CD4-positive, alpha-beta T cell treated with Interferon alpha-2 for 1 hour (primary cell): ENCODE results near the gene POLR1E.
"Not testable (repeated sequence)": the region's sequence is repeated elsewhere in the genome, so short reads cannot be mapped to it uniquely, and the experiment has no call there.

Source experiments
- DNase-seq, 2 donors: peaks; one replicate each; pipeline ENCODE4 v3.0.0-alpha.2; 2020 to 2022

The POLR1E gene

DNA sequence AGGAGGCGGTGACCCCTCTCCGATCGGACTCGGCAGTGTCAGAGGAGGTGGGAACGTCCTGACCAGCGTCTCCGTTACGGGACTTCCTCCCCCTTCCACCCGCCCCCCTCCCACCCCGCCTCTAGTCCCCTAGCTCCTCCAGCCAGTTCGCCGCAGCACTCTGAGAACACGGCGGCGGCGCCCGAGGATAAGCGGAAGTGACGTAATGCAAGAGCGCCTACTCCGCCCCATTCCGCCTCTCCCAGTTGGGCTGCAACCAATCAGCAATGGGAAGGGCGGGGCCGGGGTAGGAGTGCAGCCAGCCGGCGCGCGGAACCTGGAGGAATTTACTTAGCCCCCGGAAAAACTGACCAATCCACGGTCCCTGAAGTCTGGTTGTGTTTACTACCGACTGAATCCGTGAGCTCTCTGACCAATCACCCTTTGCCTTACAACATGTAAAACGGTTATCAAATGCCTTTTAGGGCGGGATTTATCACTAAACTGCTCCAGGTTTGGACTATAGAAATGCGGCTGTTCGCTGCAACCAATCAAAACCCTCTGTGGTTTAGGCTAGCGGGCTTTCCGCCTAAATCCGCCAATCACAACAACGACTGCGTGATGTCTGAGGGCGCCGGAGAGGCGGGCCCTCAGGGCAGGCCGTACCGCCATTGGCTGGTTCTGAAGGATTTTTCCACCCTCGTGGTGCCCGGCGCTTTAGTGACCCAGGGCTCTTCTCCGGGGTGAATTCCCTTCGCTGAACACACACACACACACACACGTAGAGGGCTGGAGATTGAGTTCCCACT is 20.3 kb upstream of the POLR1E start, which contains the start of gene ZBTB5:
TSS of gene ZBTB5 (minus strand) at position 202 of the 788 bp plus-strand sequence. CDS start 22,899 bp downstream, outside the sequence.
- DNase-seq: peak; percentile 99

DNA sequence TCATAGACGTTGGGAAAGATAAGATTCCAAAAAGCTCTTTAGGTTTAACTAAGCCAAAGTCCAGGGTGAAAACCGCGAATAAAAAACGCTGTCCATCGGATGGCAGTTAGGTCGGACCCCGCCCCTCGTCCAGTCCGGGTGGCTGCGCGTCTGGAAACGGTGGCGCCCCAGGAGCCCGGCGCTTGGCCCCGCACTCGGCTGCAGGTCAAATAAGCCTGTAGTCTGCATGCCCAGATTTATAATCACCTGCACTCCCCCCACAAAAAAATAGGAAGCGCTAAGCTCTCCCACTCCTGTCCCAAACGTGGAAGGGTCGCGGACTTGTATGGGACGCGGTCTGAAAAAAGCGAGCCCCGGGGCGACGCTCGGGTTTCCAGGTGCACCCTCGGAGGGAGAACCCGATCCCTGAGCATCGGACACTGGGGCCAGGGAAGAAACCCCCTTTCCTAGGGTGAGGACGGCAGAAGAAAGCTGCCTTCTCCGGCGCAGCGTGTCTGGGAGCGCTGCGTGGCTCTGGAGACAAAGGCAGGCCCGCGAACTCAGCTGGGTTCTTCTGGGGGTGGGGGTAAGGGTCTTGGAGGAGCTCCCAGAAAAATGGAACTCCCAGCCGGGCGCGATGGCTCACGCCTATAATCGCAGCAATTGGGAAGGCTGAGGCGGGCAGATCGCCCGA is 19.6 kb upstream of the POLR1E start:
- DNase-seq: peak in 1 of 2 donors; percentile 25

GRCh38 chr9:37467530-37467929 is 18.2 kb upstream of the POLR1E start:
- not testable (repeated sequence) for DNase-seq

GRCh38 chr9:37468620-37469019 is 17.1 kb upstream of the POLR1E start:
- DNase-seq: no peak

GRCh38 chr9:37471942-37472684 is 13.6 kb upstream of the POLR1E start:
- no peak for DNase-seq

DNA sequence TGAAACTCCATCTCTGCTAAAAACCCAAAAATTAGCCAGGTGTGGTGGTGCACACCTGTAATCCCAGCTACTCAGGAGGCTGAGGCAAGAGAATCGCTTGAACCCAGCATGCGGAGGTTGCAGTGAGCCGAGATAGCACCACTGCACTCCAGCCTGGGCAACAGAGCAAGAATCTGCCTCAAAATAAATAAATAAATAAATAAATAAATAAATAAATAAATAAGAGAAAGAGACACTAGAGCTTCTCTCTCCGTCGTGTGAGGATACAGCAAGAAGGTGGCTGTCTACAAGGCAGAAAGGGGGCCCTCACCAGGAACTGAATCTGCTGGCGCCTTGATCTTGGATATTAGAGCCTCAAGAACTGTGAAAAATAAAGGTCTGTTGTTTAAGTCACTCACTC is 11.8 kb upstream of the POLR1E start:
- DNase-seq: not testable (repeated sequence)

- DNase-seq: no peak
These were observed 11.3 kb upstream of the POLR1E start for GRCh38 chr9:37474438-37474837.

- DNase-seq: no peak
These were observed 8.8 kb upstream of the POLR1E start for GRCh38 chr9:37476930-37477329.

DNA sequence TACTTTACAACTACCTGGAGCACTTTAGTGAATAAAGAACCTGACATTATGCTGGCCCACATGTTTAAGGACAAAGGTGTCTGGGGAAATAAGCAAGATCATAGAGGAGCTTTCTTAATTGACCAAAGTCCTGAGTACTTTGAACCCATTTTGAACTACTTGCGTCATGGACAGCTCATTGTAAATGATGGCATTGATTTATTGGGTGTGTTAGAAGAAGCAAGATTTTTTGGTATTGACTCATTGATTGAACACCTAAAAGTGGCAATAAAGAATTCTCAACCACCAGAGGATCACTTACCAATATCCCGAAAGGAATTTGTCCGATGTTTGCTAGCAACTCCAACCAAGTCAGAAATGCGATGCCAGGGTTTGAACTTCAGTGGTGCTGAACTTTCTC is 8.3 kb upstream of the POLR1E start:
- not testable (repeated sequence) for DNase-seq

- DNase-seq: not testable (repeated sequence)
These were observed 7.6 kb upstream of the POLR1E start for GRCh38 chr9:37477987-37478619.

- DNase-seq: no peak
These were observed 5.0 kb upstream of the POLR1E start for GRCh38 chr9:37480759-37481158.

DNA sequence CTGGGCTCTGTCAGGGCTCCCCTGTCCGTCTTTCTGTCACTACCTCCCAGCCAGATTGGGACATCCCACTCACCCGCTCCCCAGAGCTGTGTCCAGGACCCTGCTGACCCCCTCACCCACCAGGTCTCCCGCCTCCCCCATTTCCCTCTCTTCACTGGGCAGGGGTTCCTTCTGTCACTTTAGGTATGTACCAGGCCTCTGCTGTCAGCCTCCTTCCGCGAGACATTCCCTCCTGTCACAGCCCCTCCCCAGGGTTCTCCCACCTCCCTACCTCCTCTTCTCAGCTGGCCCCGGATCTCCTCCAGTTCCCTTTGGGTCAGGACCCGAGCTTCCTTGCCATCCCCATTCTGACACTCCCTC is 488 bp downstream of the POLR1E start:
- DNase-seq: no peak

DNA sequence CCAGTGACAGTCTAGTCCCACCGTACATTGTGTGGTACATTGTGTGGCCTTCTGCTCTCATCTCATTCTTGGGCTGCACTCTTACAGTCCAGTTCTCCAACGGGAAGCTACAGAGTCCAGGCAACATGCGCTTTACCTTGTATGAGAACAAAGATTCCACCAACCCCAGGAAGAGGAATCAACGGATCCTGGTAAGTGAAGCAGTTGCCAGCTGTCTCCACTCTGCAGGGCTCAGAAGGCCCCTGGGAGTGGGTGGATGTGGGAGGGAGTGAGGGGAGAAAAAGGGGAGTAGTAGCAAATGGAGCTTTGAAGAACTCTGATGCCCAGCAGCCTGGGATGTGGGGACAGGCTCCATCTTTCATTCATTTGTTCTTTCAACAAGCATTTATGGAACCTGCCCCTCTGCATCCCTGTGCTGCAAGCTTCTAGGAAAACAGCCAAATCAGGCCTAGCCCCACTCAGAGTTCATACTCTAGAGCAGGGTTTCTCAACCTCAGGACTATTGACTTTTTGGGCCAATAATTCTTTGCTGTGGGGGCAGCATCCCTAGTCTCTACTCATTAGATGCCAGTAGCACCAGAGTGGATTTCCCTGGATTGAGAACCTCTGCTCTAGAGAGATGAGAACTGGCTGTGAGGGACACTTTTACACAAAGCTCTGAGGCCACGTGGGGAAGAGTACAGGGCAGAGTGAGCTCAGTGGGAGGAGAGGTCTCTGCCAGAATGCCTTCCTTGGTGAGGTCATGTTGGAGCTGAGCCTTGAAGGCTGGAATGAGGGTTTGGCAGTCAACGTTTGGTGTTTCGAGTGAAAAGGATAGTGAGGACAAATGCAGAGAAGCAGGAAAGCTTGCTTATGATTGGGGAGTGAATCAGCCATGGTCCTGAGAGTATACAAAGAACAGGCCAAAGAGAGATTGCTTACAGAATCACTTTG is 1.1 kb downstream of the POLR1E start:
- no peak for DNase-seq

GRCh38 chr9:37491939-37492338 is 6.2 kb downstream of the POLR1E start:
- DNase-seq: no peak

- no peak for DNase-seq
These were observed 9.8 kb downstream of the POLR1E start for GRCh38 chr9:37495571-37495970.

GRCh38 chr9:37496020-37496419 is 10.3 kb downstream of the POLR1E start:
- DNase-seq: no peak

DNA sequence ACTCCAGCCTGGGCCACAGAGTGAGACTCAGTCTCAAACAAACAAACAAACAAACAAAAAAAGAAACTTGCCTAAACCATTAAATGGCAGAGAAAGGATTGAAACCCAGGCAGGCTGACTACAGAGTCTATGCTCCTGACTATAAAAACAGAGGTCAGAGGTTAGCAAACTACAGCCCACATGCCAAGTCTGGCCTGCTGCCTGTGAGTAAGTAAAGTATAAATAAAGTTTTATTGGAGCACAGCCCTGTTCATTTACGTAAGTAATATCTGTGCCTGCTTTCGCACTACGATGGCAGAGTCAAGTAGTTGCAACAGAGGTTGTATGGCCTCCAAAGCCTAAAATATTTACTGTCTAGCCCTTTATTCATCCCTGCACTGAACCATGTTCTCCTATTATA is 11.6 kb downstream of the POLR1E start:
- DNase-seq: no peak

DNA sequence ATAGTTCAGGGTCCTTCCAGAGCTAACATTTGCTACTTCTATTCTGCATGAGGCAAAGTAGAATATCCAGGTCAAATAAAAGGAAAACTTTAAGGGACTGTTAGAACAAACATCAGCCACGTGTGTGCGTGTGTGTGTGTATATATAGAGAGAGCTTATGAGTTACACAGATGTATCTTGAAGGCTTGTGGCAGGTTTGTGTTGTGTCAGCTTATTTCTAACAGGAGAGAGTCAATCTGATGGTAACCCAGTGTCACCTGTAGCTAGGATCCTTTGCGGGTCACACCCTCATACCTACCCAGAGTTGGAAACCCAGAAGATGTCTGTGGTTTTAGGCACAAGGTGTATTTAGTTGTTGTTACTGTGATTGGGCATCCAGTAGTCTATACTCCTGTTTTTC is 12.7 kb downstream of the POLR1E start:
- DNase-seq: no peak

DNA sequence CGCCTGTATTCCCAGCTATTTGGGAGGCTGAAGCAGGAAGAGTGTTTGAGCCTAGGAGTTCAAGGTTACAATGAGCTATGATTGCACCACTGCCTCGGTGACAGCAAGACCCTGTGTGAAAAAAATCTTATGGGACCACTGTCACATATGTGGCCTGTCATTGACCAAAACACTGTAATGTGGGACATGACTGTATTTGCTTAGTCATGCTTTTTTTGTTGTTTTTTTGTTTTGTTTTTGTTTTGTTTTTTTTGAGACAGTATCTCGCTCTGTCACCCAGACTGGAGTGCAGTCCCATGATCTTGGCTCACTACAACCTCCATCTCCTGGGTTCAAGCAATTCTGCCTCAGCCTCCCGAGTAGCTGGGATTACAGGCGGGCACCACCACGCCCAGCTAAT is 13.5 kb downstream of the POLR1E start:
- no peak for DNase-seq

DNA sequence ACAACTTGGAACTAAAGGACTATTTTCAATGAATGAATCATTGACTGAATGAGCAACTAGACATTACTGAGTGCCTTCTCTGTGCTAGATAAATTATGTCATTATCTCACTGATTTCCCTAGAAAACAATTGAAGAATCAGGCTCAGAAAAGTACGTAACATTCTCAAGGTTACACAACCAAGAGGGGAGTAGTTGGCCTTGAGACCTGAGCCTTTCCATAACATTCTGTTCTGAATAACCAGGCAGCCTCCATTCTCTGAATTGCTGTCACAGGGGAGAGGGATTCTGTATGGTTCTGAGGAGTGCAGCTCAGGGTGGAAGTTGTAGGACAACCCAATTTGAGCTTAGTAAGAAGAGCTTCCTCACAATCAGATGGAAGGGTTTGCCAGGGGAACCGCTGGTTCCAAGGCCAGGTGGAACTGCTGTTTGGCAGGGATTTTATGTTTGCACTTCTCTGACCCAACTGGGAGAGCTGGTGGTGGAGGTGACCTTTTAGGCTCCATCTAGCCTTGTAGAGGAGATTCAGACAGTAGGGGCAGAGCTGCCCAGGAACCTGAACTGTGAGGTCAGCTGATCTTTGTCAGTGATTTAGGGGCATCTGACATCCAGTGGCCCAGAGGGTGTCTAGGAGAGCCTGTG is 16.3 kb downstream of the POLR1E start:
- no peak for DNase-seq

DNA sequence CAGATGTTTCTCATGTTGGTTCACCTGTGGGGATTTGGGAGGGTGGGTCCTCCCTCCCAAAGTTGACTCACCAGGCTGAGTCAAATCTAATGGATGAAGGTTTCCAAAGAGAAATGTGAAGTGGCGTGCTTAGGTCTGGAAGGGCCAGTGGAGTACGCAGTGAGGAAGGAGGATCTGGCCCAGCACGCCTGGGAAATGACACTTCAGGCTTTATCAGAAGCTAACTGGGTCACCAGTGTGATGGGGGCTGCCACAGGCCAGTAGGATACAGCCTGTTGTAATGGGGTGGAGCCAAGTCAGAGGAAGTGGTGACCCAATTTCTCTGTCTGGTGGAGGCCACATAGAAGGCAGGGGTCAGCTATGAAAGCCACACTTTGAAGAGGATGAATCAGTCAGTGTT is 18.0 kb downstream of the POLR1E start:
- peak; percentile 68 to 74 for DNase-seq

GRCh38 chr9:37504605-37505004 is 18.9 kb downstream of the POLR1E start:
- DNase-seq: no peak
